Endodermal cell (in vitro differentiated cells): Measurements from ENCODE around the gene ABCF3. TPM values are rescaled to one million over a fixed set of nuclear protein-coding genes. Genes with fewer than 3 reads are reported as not detected.
A peak's percentile ranks its signal among the peaks of the same experiment; 100 is the strongest.

Source experiments
- DNase-seq: peaks from one replicate; pipeline ENCODE4 v3.0.0-alpha.2; 2017
- H3K27ac ChIP-seq: 2 replicates; pipeline ENCODE4 v1.5.1; 2013; ENCODE audit warnings: mild to moderate bottlenecking, low read depth, low read length, moderate library complexity
- H3K27me3 ChIP-seq: 2 replicates; pipeline ENCODE4 v1.6.1; 2013; ENCODE audit warnings: mild to moderate bottlenecking, low read length, moderate library complexity; ENCODE audit not compliant: insufficient read depth, control insufficient read depth, poor library complexity, severe bottlenecking
- H3K36me3 ChIP-seq: 2 replicates; pipeline ENCODE4 v1.7.0; 2013; ENCODE audit warnings: mild to moderate bottlenecking, low read length, moderate library complexity; ENCODE audit not compliant: control insufficient read depth, insufficient read depth
- H3K4me1 ChIP-seq: one replicate; pipeline ENCODE4 v1.7.0; 2013; ENCODE audit warnings: low read length; ENCODE audit not compliant: control insufficient read depth, insufficient read depth
- H3K4me3 ChIP-seq: 2 replicates; pipeline ENCODE4 v1.5.1; 2013; ENCODE audit warnings: mild to moderate bottlenecking, low read length, moderate library complexity
- H3K9ac ChIP-seq: 2 replicates; pipeline ENCODE4 v1.6.1; 2013; ENCODE audit warnings: mild to moderate bottlenecking, low read length, moderate library complexity; ENCODE audit not compliant: poor library complexity, severe bottlenecking; ENCODE audit errors: extremely low read depth
- H3K9me3 ChIP-seq: 2 replicates; pipeline ENCODE4 v1.6.1; 2013; ENCODE audit warnings: mild to moderate bottlenecking, low read length, moderate library complexity; ENCODE audit not compliant: control insufficient read depth
- H3K27ac Mint-ChIP-seq: 2 replicates; pipeline ENCODE4 v1.8.0; 2020; ENCODE audit warnings: mixed read lengths
- H3K27me3 Mint-ChIP-seq: 2 replicates; pipeline ENCODE4 v1.8.0; 2021; ENCODE audit warnings: mild to moderate bottlenecking, mixed read lengths; ENCODE audit not compliant: insufficient read depth
- H3K36me3 Mint-ChIP-seq: 2 replicates; pipeline ENCODE4 v1.8.0; 2020; ENCODE audit warnings: low read depth, mixed read lengths
- H3K4me1 Mint-ChIP-seq: 2 replicates; pipeline ENCODE4 v1.8.0; 2020; ENCODE audit warnings: mixed read lengths
- H3K4me3 Mint-ChIP-seq: 2 replicates; pipeline ENCODE4 v1.8.0; 2020; ENCODE audit warnings: mild to moderate bottlenecking, moderate library complexity, mixed read lengths
- H3K9me3 Mint-ChIP-seq: 2 replicates; pipeline ENCODE4 v1.8.0; 2020; ENCODE audit warnings: mild to moderate bottlenecking, mixed read lengths
- WGBS, 2 experiments: methylation state at CpG; one replicate each; pipeline versions ENCODE4 v1.1.5 to v1.1.7; 2013; ENCODE audit warnings: missing lambda C conversion rate in 2 of 2, mixed read lengths in 1 of 2; ENCODE audit not compliant: insufficient coverage in 1 of 2, insufficient read length in 1 of 2; 5-methylcytosine and 5-hydroxymethylcytosine counted together
- total RNA-seq, 2 donors: library from RNA; stranded (reverse); fragmentation: NEBNext Ultra II Directional in 1 of 2; extraction: Animal tissue kit (Norgen Biotek cat#: 25700) in 1 of 2; gene quantifications; 2 replicates in 1 of 2; 3 replicates in 1 of 2; pipeline ENCODE4 v1.2.1, GENCODE V29; 2021
- TF ChIP-seq, protein P1 (sequence below): fragments of 200-600 bp; sonication (generic); conservative IDR thresholded peaks from 2 replicates; pipeline ENCODE4 v1.5.0; 2021; ENCODE audit warnings: antibody characterized with exemption, mild to moderate bottlenecking

The ABCF3 gene
- total RNA-seq, 2 donors from 2014 or later = 57.6 to 57.8 TPM

DNA sequence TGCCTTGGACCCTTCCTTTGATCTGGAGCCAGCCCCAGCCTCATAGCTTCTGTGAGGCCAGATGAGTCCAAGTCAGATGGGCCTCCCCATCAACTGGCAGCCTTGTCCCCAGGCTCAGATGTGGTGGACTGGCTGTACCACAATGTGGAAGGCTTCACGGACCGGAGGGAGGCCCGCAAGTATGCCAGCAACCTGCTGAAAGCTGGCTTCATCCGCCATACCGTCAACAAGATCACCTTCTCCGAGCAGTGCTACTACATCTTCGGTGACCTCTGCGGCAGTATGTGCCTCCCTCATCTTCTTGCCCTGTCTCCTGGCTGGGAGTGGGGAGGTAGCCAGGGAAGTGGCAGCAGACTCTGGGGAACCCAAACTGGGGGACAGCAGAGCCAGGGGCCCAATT is 18.2 kb upstream of the ABCF3 start:
- no peak overlapping the region for H3K9ac ChIP-seq
- no peak overlapping the region for H3K27ac ChIP-seq
- TF ChIP-seq, protein P1, sequence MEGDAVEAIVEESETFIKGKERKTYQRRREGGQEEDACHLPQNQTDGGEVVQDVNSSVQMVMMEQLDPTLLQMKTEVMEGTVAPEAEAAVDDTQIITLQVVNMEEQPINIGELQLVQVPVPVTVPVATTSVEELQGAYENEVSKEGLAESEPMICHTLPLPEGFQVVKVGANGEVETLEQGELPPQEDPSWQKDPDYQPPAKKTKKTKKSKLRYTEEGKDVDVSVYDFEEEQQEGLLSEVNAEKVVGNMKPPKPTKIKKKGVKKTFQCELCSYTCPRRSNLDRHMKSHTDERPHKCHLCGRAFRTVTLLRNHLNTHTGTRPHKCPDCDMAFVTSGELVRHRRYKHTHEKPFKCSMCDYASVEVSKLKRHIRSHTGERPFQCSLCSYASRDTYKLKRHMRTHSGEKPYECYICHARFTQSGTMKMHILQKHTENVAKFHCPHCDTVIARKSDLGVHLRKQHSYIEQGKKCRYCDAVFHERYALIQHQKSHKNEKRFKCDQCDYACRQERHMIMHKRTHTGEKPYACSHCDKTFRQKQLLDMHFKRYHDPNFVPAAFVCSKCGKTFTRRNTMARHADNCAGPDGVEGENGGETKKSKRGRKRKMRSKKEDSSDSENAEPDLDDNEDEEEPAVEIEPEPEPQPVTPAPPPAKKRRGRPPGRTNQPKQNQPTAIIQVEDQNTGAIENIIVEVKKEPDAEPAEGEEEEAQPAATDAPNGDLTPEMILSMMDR = no peak
- peak; percentile 16 for DNase-seq
- H3K4me3 Mint-ChIP-seq = no peak overlapping the region
- 96 to 97% methylated on average over 7 to 8 of the region's 8 CpGs for WGBS, 2 experiments
- no peaks in the 10 kb centered on the region for H3K27me3 Mint-ChIP-seq
- no peaks in the 10 kb centered on the region for H3K9me3 ChIP-seq
- H3K4me3 ChIP-seq = no peak overlapping the region
- H3K4me1 Mint-ChIP-seq = no peaks in the 10 kb centered on the region
- no peaks in the 10 kb centered on the region for H3K27me3 ChIP-seq
- H3K9me3 Mint-ChIP-seq = no peaks in the 10 kb centered on the region
- peaks cover 79% of the 10 kb centered on the region for H3K36me3 ChIP-seq
- H3K36me3 Mint-ChIP-seq = peaks cover 72% of the 10 kb centered on the region
- no peaks in the 10 kb centered on the region for H3K4me1 ChIP-seq
- no peak overlapping the region for H3K27ac Mint-ChIP-seq

DNA sequence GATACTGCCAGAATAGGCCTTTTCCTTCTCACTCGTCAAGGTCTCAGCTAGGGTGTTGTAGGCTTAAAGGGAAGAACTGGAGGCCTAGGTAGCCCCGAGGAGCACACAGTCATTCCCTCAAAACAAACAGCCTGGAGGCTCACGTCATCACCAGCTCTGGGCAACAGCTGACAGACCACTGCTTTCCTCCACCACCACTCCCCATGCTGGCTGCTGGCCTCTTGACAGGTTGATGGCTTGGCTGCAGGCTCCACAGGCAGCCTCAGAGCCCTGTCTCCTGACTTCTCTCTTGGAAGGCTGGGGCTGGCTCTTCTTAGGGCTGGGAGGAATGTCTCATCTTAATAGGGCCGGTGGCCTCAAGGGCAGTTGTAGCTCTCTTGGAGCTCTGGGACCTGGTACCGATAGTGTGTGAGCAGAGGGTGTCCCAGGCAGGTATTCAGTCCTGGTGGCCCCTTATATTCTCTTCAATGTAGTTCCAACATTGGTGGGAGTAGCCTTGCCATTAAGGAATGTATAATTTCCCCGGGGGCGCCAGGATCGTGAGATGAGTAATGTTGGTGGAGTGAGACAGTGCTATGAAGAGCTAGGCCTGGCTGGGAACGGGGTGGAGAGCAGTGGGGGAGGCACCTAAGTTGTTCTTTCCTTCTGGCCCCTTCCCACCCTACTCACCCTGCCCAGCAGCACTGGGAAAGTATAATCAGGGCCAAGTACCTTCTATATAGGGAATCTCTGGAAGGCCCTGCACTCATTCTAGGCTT is 17.5 kb upstream of the ABCF3 start:
- DNase-seq = peak; percentile 29
- H3K27ac ChIP-seq = no peak overlapping the region
- H3K27me3 ChIP-seq = no peaks in the 10 kb centered on the region
- H3K4me1 Mint-ChIP-seq = no peaks in the 10 kb centered on the region
- H3K4me3 ChIP-seq = no peak overlapping the region
- no peaks in the 10 kb centered on the region for H3K9me3 Mint-ChIP-seq
- 96 to 100% methylated on average over 3 to 9 of the region's 9 CpGs for WGBS, 2 experiments
- TF ChIP-seq, protein P1 = no peak
- no peak overlapping the region for H3K9ac ChIP-seq
- H3K36me3 ChIP-seq = peaks cover 79% of the 10 kb centered on the region
- peaks cover 75% of the 10 kb centered on the region for H3K36me3 Mint-ChIP-seq
- no peak overlapping the region for H3K4me3 Mint-ChIP-seq
- no peaks in the 10 kb centered on the region for H3K9me3 ChIP-seq
- no peaks in the 10 kb centered on the region for H3K27me3 Mint-ChIP-seq
- no peaks in the 10 kb centered on the region for H3K4me1 ChIP-seq
- no peak overlapping the region for H3K27ac Mint-ChIP-seq

DNA sequence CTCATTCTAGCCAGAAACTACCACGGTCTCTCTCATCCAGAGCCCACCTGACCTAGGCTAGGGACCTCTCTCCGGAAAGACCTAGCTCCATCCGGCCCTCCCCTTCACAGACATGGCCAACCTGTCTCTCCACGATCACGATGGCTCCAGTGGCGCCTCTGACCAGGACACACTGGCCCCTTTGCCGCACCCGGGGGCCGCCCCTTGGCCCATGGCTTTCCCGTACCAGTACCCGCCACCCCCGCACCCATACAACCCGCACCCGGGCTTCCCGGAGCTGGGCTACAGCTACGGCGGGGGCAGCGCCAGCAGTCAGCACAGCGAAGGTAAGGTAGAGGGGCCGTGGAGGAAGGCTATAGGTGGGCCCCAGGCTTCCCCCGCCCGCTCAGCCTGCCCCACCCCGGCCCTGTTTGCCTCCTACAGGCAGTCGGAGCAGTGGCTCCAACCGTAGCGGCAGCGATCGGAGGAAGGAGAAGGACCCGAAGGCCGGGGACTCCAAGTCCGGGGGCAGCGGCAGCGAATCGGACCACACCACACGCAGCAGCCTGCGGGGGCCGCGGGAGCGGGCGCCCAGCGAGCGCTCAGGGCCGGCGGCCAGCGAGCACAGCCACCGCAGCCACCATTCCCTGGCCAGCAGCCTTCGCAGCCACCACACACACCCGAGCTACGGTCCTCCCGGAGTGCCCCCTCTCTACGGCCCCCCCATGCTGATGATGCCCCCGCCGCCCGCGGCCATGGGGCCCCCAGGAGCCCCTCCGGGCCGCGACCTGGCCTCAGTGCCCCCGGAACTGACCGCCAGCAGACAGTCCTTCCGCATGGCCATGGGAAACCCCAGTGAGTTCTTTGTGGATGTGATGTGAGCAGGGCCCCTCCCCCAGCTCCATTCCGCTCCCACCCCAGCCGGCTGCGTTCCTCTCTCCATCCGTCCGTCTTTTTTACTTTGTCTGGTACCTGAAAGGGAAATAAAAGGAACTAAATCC is 15.8 kb upstream of the ABCF3 start:
- 96 to 98% methylated on average over 28 to 66 of the region's 66 CpGs for WGBS, 2 experiments
- Mint-ChIP-seq H3K27ac (no peak overlapping the region), H3K4me1 (no peaks in the 10 kb centered on the region), H3K36me3 (peaks cover 60% of the 10 kb centered on the region), H3K9me3 (no peaks in the 10 kb centered on the region), H3K27me3 (no peaks in the 10 kb centered on the region), H3K4me3 (no peak overlapping the region)
- H3K9ac ChIP-seq = no peak overlapping the region
- H3K9me3 ChIP-seq = no peaks in the 10 kb centered on the region
- peaks cover 63% of the 10 kb centered on the region for H3K36me3 ChIP-seq
- no peak overlapping the region for H3K27ac ChIP-seq
- TF ChIP-seq, protein P1 = no peak
- DNase-seq = peak; percentile 44
- H3K4me1 ChIP-seq = no peaks in the 10 kb centered on the region
- H3K4me3 ChIP-seq = no peak overlapping the region
- H3K27me3 ChIP-seq = no peaks in the 10 kb centered on the region
